Breast epithelium (tissue), 3 donors: ENCODE measurements around the gene NDST4.

Experiments
- POLR2A ChIP-seq: fragments of 450-650 bp; IDR thresholded peaks from one replicate; pipeline ENCODE4 v1.6.1; 2016; ENCODE audit warnings: antibody characterized with exemption, mild to moderate bottlenecking, moderate library complexity
- POLR2AphosphoS5 ChIP-seq, 3 donors: sonication (generic); formaldehyde crosslinking; IDR thresholded peaks; one replicate each; pipeline ENCODE4 v1.6.1; 2017; ENCODE audit warnings: antibody characterized with exemption in 3 of 3
- TF ChIP-seq, protein P1 (sequence below), 3 donors: fragments of 450-650 bp; IDR thresholded peaks; one replicate each; pipeline ENCODE4 v1.5.1; 2016 to 2017; ENCODE audit warnings: antibody characterized with exemption in 3 of 3, mild to moderate bottlenecking in 3 of 3, moderate library complexity in 3 of 3

- TF ChIP-seq, protein P1, sequence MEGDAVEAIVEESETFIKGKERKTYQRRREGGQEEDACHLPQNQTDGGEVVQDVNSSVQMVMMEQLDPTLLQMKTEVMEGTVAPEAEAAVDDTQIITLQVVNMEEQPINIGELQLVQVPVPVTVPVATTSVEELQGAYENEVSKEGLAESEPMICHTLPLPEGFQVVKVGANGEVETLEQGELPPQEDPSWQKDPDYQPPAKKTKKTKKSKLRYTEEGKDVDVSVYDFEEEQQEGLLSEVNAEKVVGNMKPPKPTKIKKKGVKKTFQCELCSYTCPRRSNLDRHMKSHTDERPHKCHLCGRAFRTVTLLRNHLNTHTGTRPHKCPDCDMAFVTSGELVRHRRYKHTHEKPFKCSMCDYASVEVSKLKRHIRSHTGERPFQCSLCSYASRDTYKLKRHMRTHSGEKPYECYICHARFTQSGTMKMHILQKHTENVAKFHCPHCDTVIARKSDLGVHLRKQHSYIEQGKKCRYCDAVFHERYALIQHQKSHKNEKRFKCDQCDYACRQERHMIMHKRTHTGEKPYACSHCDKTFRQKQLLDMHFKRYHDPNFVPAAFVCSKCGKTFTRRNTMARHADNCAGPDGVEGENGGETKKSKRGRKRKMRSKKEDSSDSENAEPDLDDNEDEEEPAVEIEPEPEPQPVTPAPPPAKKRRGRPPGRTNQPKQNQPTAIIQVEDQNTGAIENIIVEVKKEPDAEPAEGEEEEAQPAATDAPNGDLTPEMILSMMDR (IDR thresholded peaks at IDR 0.05), result no peak
- no peak for TF ChIP-seq POLR2AphosphoS5 (IDR thresholded peaks at IDR 0.05)
- TF ChIP-seq POLR2A, result no peak
Measured at GRCh38 chr4:114815760-114816159, 297.7 kb downstream of the NDST4 start.
